ENCODE data around the gene SGIP1. TPM values are rescaled to one million over a fixed set of nuclear protein-coding genes. Genes with fewer than 3 reads are reported as not detected.
"Not testable (repeated sequence)": the region's sequence is repeated elsewhere in the genome, so short reads cannot be mapped to it uniquely, and the experiment has no call there.

Gene SGIP1
- polyA plus RNA-seq, 1 donor: 15.2 TPM

- H3K36me3 ChIP-seq (ENCODE audit: control insufficient read depth, insufficient read depth, low read length): no peaks in the 10 kb centered on the region
- H3K9me3 ChIP-seq (ENCODE audit: control insufficient read depth, low read depth, low read length): no peaks in the 10 kb centered on the region
- no peak for DNase-seq
- no CpG with 5 or more reads among the region's 4 CpGs for WGBS (ENCODE audit: insufficient coverage, low lambda C conversion rate)
- no peak overlapping the region for H3K4me3 ChIP-seq (ENCODE audit: low read length)
- no peaks in the 10 kb centered on the region for H3K27me3 ChIP-seq (ENCODE audit: control insufficient read depth, insufficient read depth, low read length)
- H3K4me1 ChIP-seq (ENCODE audit: control insufficient read depth, insufficient read depth, low read length): no peaks in the 10 kb centered on the region
- no peak overlapping the region for H3K27ac ChIP-seq (ENCODE audit: low read length)
Measured at GRCh38 chr1:66778266-66778665, 244.3 kb downstream of the SGIP1 start.

GRCh38 chr1:66778969-66779368 is 245.0 kb downstream of the SGIP1 start:
- no peak for DNase-seq
- no peak overlapping the region for H3K4me3 ChIP-seq (ENCODE audit: low read length)
- H3K9me3 ChIP-seq (ENCODE audit: control insufficient read depth, low read depth, low read length): no peaks in the 10 kb centered on the region
- H3K27ac ChIP-seq (ENCODE audit: low read length): no peak overlapping the region
- no peaks in the 10 kb centered on the region for H3K36me3 ChIP-seq (ENCODE audit: control insufficient read depth, insufficient read depth, low read length)
- 100% methylated on average over 1 of the region's 4 CpGs for WGBS (ENCODE audit: insufficient coverage, low lambda C conversion rate)
- no peaks in the 10 kb centered on the region for H3K4me1 ChIP-seq (ENCODE audit: control insufficient read depth, insufficient read depth, low read length)
- H3K27me3 ChIP-seq (ENCODE audit: control insufficient read depth, insufficient read depth, low read length): no peaks in the 10 kb centered on the region

- no peaks in the 10 kb centered on the region for H3K36me3 ChIP-seq (ENCODE audit: control insufficient read depth, insufficient read depth, low read length)
- H3K27ac ChIP-seq (ENCODE audit: low read length): no peak overlapping the region
- H3K4me1 ChIP-seq (ENCODE audit: control insufficient read depth, insufficient read depth, low read length): no peaks in the 10 kb centered on the region
- no peak for DNase-seq
- H3K27me3 ChIP-seq (ENCODE audit: control insufficient read depth, insufficient read depth, low read length): no peaks in the 10 kb centered on the region
- no peaks in the 10 kb centered on the region for H3K9me3 ChIP-seq (ENCODE audit: control insufficient read depth, low read depth, low read length)
- H3K4me3 ChIP-seq (ENCODE audit: low read length): no peak overlapping the region
- WGBS (ENCODE audit: insufficient coverage, low lambda C conversion rate): 100% methylated on average over 1 of the region's 2 CpGs
Measured at GRCh38 chr1:66779475-66780078, 245.6 kb downstream of the SGIP1 start.

- WGBS (ENCODE audit: insufficient coverage, low lambda C conversion rate): no CpG with 5 or more reads among the region's 2 CpGs
Measured at GRCh38 chr1:66785800-66786199, 251.8 kb downstream of the SGIP1 start.

GRCh38 chr1:66787641-66788040 is 253.7 kb downstream of the SGIP1 start:
- H3K4me3 ChIP-seq (ENCODE audit: low read length): no peak overlapping the region
- WGBS (ENCODE audit: insufficient coverage, low lambda C conversion rate): 89% methylated on average over 3 of the region's 4 CpGs
- H3K27me3 ChIP-seq (ENCODE audit: control insufficient read depth, insufficient read depth, low read length): no peaks in the 10 kb centered on the region
- no peaks in the 10 kb centered on the region for H3K36me3 ChIP-seq (ENCODE audit: control insufficient read depth, insufficient read depth, low read length)
- H3K9me3 ChIP-seq (ENCODE audit: control insufficient read depth, low read depth, low read length): no peaks in the 10 kb centered on the region
- no peak overlapping the region for H3K27ac ChIP-seq (ENCODE audit: low read length)
- DNase-seq: no peak
- no peaks in the 10 kb centered on the region for H3K4me1 ChIP-seq (ENCODE audit: control insufficient read depth, insufficient read depth, low read length)

More at GRCh38 chr1:66785800-66786199, 251.8 kb downstream of the SGIP1 start:
- H3K36me3 ChIP-seq (ENCODE audit: control insufficient read depth, insufficient read depth, low read length); H3K4me3 ChIP-seq (ENCODE audit: low read length); H3K27me3 ChIP-seq (ENCODE audit: control insufficient read depth, insufficient read depth, low read length); DNase-seq; H3K9me3 ChIP-seq (ENCODE audit: control insufficient read depth, low read depth, low read length); H3K27ac ChIP-seq (ENCODE audit: low read length); H3K4me1 ChIP-seq (ENCODE audit: control insufficient read depth, insufficient read depth, low read length): not testable (repeated sequence)

GRCh38 chr1:66788231-66788939 is 254.4 kb downstream of the SGIP1 start:
- no peak overlapping the region for H3K27ac ChIP-seq (ENCODE audit: low read length)
- H3K36me3 ChIP-seq (ENCODE audit: control insufficient read depth, insufficient read depth, low read length): no peaks in the 10 kb centered on the region
- WGBS (ENCODE audit: insufficient coverage, low lambda C conversion rate): 81% methylated on average over 5 of the region's 6 CpGs
- no peak for DNase-seq
- H3K4me1 ChIP-seq (ENCODE audit: control insufficient read depth, insufficient read depth, low read length): no peaks in the 10 kb centered on the region
- no peaks in the 10 kb centered on the region for H3K27me3 ChIP-seq (ENCODE audit: control insufficient read depth, insufficient read depth, low read length)
- no peak overlapping the region for H3K4me3 ChIP-seq (ENCODE audit: low read length)
- H3K9me3 ChIP-seq (ENCODE audit: control insufficient read depth, low read depth, low read length): no peaks in the 10 kb centered on the region

GRCh38 chr1:66791621-66792610 is 258.0 kb downstream of the SGIP1 start:
- H3K9me3 ChIP-seq (ENCODE audit: control insufficient read depth, low read depth, low read length): no peaks in the 10 kb centered on the region
- no peak overlapping the region for H3K27ac ChIP-seq (ENCODE audit: low read length)
- no peaks in the 10 kb centered on the region for H3K27me3 ChIP-seq (ENCODE audit: control insufficient read depth, insufficient read depth, low read length)
- no peak for DNase-seq
- 87% methylated on average over 2 of the region's 5 CpGs for WGBS (ENCODE audit: insufficient coverage, low lambda C conversion rate)
- H3K4me3 ChIP-seq (ENCODE audit: low read length): no peak overlapping the region
- H3K36me3 ChIP-seq (ENCODE audit: control insufficient read depth, insufficient read depth, low read length): no peaks in the 10 kb centered on the region
- no peaks in the 10 kb centered on the region for H3K4me1 ChIP-seq (ENCODE audit: control insufficient read depth, insufficient read depth, low read length)

GRCh38 chr1:66795839-66796238 is 261.9 kb downstream of the SGIP1 start:
- not testable (repeated sequence) for H3K4me1 ChIP-seq (ENCODE audit: control insufficient read depth, insufficient read depth, low read length); DNase-seq; H3K27ac ChIP-seq (ENCODE audit: low read length); H3K9me3 ChIP-seq (ENCODE audit: control insufficient read depth, low read depth, low read length); H3K36me3 ChIP-seq (ENCODE audit: control insufficient read depth, insufficient read depth, low read length); H3K4me3 ChIP-seq (ENCODE audit: low read length); H3K27me3 ChIP-seq (ENCODE audit: control insufficient read depth, insufficient read depth, low read length)
- no CpG with 5 or more reads among the region's 2 CpGs for WGBS (ENCODE audit: insufficient coverage, low lambda C conversion rate)

Measured in large intestine (tissue), 3 donors.